H1 (cell line): ENCODE data around the gene SCYL2. TPM values are rescaled to one million over a fixed set of nuclear protein-coding genes. Genes with fewer than 3 reads are reported as not detected.

ENCODE experiments used
- CTCF ChIA-PET: fragments of 300-600 bp; sonication (Branson Sonifier 250); formaldehyde crosslinking; loops from one replicate; lab custom pipeline; 2021; ENCODE audit not compliant: partially characterized antibody; lab: Charles Lee
- POLR2A ChIA-PET: fragments of 300-600 bp; sonication (Branson Sonifier 250); formaldehyde crosslinking; loops from one replicate; lab custom pipeline; 2021; ENCODE audit warnings: inconsistent platforms; ENCODE audit not compliant: partially characterized antibody; lab: Charles Lee
- DNase-seq, 2 experiments: peaks; one replicate each; pipeline versions ENCODE4 v3.0.0 to v3.0.0-alpha.2; 2010 to 2022; ENCODE audit warnings: low spot score in 2 of 2, low read depth in 1 of 2, mixed read lengths in 1 of 2
- FAIRE-seq: peaks from 2 replicates; lab custom pipeline; 2011; peaks lifted over from hg19 to GRCh38; lab: Jason Lieb, UNC
- H2AFZ ChIP-seq: 2 replicates; pipeline ENCODE4 v1.8.1; 2012; ENCODE audit warnings: low read length, inconsistent platforms
- H2AK5ac ChIP-seq: 2 replicates; pipeline ENCODE4 v1.6.1; 2013; ENCODE audit warnings: low read depth, low read length
- H2BK120ac ChIP-seq: replicated peaks from 2 replicates; pipeline ENCODE3; 2013; ENCODE audit warnings: low read depth, low read length, inconsistent platforms
- H2BK12ac ChIP-seq: 2 replicates; pipeline ENCODE4 v1.6.1; 2013; ENCODE audit warnings: low read depth, low read length
- H2BK15ac ChIP-seq: 2 replicates; pipeline ENCODE4 v1.6.1; 2013; ENCODE audit warnings: low read length
- H2BK20ac ChIP-seq: 2 replicates; pipeline ENCODE4 v1.6.1; 2013; ENCODE audit warnings: low read length
- H2BK5ac ChIP-seq: 2 replicates; pipeline ENCODE4 v1.6.1; 2013; ENCODE audit warnings: low read depth, low read length
- H3K14ac ChIP-seq: 2 replicates; pipeline ENCODE4 v1.6.1; 2013; ENCODE audit warnings: inconsistent platforms; ENCODE audit not compliant: insufficient read length
- H3K18ac ChIP-seq: 2 replicates; pipeline ENCODE4 v1.6.1; 2013; ENCODE audit warnings: low read length; ENCODE audit errors: extremely low read depth
- H3K23ac ChIP-seq: 2 replicates; pipeline ENCODE4 v1.6.1; 2013; ENCODE audit warnings: inconsistent platforms; ENCODE audit not compliant: insufficient read length
- H3K23me2 ChIP-seq: 2 replicates; pipeline ENCODE4 v1.6.1; 2013; ENCODE audit warnings: low read depth, low read length
- H3K27ac ChIP-seq: 2 replicates; pipeline ENCODE4 v1.6.1; 2011; ENCODE audit warnings: low read depth, low read length, inconsistent platforms
- H3K27me3 ChIP-seq, 4 experiments: replicated peaks in 1 of 4; 1 replicate in 1 of 4; 2 replicates in 3 of 4; pipeline versions ENCODE4 v1.6.1 to v1.8.1; 2011 to 2013; ENCODE audit warnings: low read length in 3 of 4, mild to moderate bottlenecking in 3 of 4, inconsistent platforms in 2 of 4, mixed read lengths in 2 of 4, moderate library complexity in 1 of 4; ENCODE audit not compliant: control insufficient read depth in 3 of 4, insufficient read depth in 3 of 4; ENCODE audit errors: extremely low read depth in 1 of 4
- H3K36me3 ChIP-seq, 4 experiments: 2 replicates each; pipeline versions ENCODE4 v1.6.1 to v1.8.1; 2011 to 2013; ENCODE audit warnings: mild to moderate bottlenecking in 4 of 4, low read length in 3 of 4, moderate library complexity in 2 of 4, control low read depth in 1 of 4, inconsistent platforms in 1 of 4; ENCODE audit not compliant: insufficient read depth in 4 of 4, control insufficient read depth in 2 of 4
- H3K4ac ChIP-seq: replicated peaks from 2 replicates; pipeline ENCODE3; 2013; ENCODE audit warnings: low read length, low read depth, mixed read lengths, inconsistent platforms; ENCODE audit not compliant: insufficient read length
- H3K4me1 ChIP-seq, 4 experiments: replicated peaks in 1 of 4; 1 replicate in 1 of 4; 2 replicates in 3 of 4; pipeline versions ENCODE4 v1.6.1 to v1.8.1; 2011 to 2013; ENCODE audit warnings: low read length in 3 of 4, inconsistent platforms in 2 of 4, mixed read lengths in 1 of 4; ENCODE audit not compliant: insufficient read depth in 4 of 4, control insufficient read depth in 3 of 4
- H3K4me2 ChIP-seq, 2 experiments: 2 replicates each; pipeline versions ENCODE4 v1.6.1 to v1.8.1; 2011 to 2013; ENCODE audit warnings: low read depth in 2 of 2, low read length in 2 of 2, control low read depth in 1 of 2, inconsistent platforms in 1 of 2, mild to moderate bottlenecking in 1 of 2; ENCODE audit not compliant: insufficient read depth in 1 of 2
- H3K4me3 ChIP-seq, 4 experiments: fragments of 200-600, 300-600 bp in 1 of 4; sonication (generic), shearing (Covaris generic), sonication (Bioruptor Twin) in 1 of 4; 2 replicates each; pipeline versions ENCODE4 v1.5.1 to v1.8.1; 2011 to 2016; ENCODE audit warnings: low read length in 4 of 4, low read depth in 3 of 4, control low read depth in 2 of 4, inconsistent platforms in 2 of 4, mild to moderate bottlenecking in 2 of 4, mixed read lengths in 1 of 4, moderate library complexity in 1 of 4; ENCODE audit not compliant: insufficient read depth in 2 of 4; ENCODE audit errors: extremely low read depth in 1 of 4
- H3K56ac ChIP-seq: replicated peaks from 2 replicates; pipeline ENCODE3; 2013; ENCODE audit warnings: low read depth, mild to moderate bottlenecking, mixed read lengths, low read length, inconsistent platforms; ENCODE audit not compliant: insufficient read length
- H3K79me1 ChIP-seq: 2 replicates; pipeline ENCODE4 v1.6.1; 2013; ENCODE audit warnings: low read depth, low read length, control low read depth
- H3K79me2 ChIP-seq, 2 experiments: 2 replicates each; pipeline versions ENCODE4 v1.6.1 to v1.8.1; 2012 to 2013; ENCODE audit warnings: low read length in 2 of 2, mild to moderate bottlenecking in 2 of 2, inconsistent platforms in 1 of 2; ENCODE audit not compliant: insufficient read depth in 2 of 2, control insufficient read depth in 1 of 2
- H3K9ac ChIP-seq, 4 experiments: replicated peaks in 1 of 4; 1 replicate in 1 of 4; 2 replicates in 3 of 4; pipeline versions ENCODE4 v1.6.1 to v1.8.1; 2011 to 2013; ENCODE audit warnings: low read depth in 3 of 4, low read length in 3 of 4, control low read depth in 2 of 4, mild to moderate bottlenecking in 2 of 4, moderate library complexity in 2 of 4, inconsistent platforms in 1 of 4; ENCODE audit errors: extremely low read depth in 1 of 4
- H3K9me3 ChIP-seq, 2 experiments: 2 replicates each; pipeline versions ENCODE4 v1.6.1 to v1.8.1; 2012 to 2013; ENCODE audit warnings: mild to moderate bottlenecking in 2 of 2, moderate library complexity in 2 of 2, control low read depth in 1 of 2, inconsistent platforms in 1 of 2, low read depth in 1 of 2, low read length in 1 of 2, mixed read lengths in 1 of 2; ENCODE audit not compliant: insufficient read depth in 2 of 2
- H4K20me1 ChIP-seq, 2 experiments: replicated peaks in 1 of 2; 2 replicates each; pipeline versions ENCODE3 to v1.8.1; 2011 to 2013; ENCODE audit warnings: inconsistent platforms in 2 of 2, low read length in 2 of 2, mild to moderate bottlenecking in 1 of 2; ENCODE audit not compliant: insufficient read depth in 2 of 2, control insufficient read depth in 1 of 2
- H4K5ac ChIP-seq: 2 replicates; pipeline ENCODE4 v1.6.1; 2013; ENCODE audit warnings: low read length, low read depth, mixed read lengths, inconsistent platforms; ENCODE audit not compliant: insufficient read length
- H4K8ac ChIP-seq: 2 replicates; pipeline ENCODE4 v1.8.0; 2013; ENCODE audit warnings: mild to moderate bottlenecking, moderate library complexity, low read length, inconsistent platforms; ENCODE audit not compliant: insufficient read depth; ENCODE audit errors: extremely low read depth
- H4K91ac ChIP-seq: replicated peaks from 2 replicates; pipeline ENCODE3; 2013; ENCODE audit warnings: low read length, mixed read lengths, inconsistent platforms; ENCODE audit not compliant: insufficient read length
- CHD1 ChIP-seq: IDR thresholded peaks from 2 replicates; pipeline ENCODE4 v1.6.1; 2012; ENCODE audit warnings: low read depth, low read length, improper control_type of control experiment
- RBBP5 ChIP-seq: IDR thresholded peaks from 2 replicates; pipeline ENCODE4 v1.7.1; 2012; ENCODE audit warnings: low read depth, mild to moderate bottlenecking, inconsistent platforms, low read length, moderate library complexity, borderline replicate concordance
- SP2 ChIP-seq: IDR thresholded peaks from 2 replicates; pipeline ENCODE4 v1.6.1; 2012; ENCODE audit warnings: mild to moderate bottlenecking, low read length, inconsistent platforms
- TEAD4 ChIP-seq: IDR thresholded peaks from 2 replicates; pipeline ENCODE4 v1.6.1; 2012; ENCODE audit warnings: low read depth, low read length, inconsistent platforms, mixed read lengths
- YY1 ChIP-seq: IDR thresholded peaks from 2 replicates; pipeline ENCODE4 v1.6.1; 2011; ENCODE audit warnings: low read depth, mild to moderate bottlenecking, low read length
- WGBS, 2 experiments: shearing (Covaris generic) in 1 of 2; methylation state at CpG; one replicate each; pipeline versions ENCODE4 v1.1.6 to v1.1.7; 2013 to 2015; ENCODE audit warnings: low lambda C conversion rate in 2 of 2, mixed read lengths in 2 of 2, inconsistent platforms in 1 of 2, low coverage in 1 of 2, missing lambda C conversion rate in 1 of 2; ENCODE audit not compliant: insufficient replicate concordance in 2 of 2, insufficient coverage in 1 of 2, insufficient read length in 1 of 2; ENCODE audit errors: extremely low coverage in 1 of 2, missing lambda C conversion rate in 1 of 2; 5-methylcytosine and 5-hydroxymethylcytosine counted together
- polyA plus RNA-seq, 7 experiments: library from polyadenylated mRNA; depleted of rRNA in 3 of 7; stranded (reverse) in 5 of 7; unstranded in 2 of 7; fragments of >200 nt in 5 of 7; fragments of 200-250 nt in 2 of 7; gene quantifications; 1 replicate in 5 of 7; 2 replicates in 1 of 7; 4 replicates in 1 of 7; pipeline versions ENCODE4 v1.2.1 to v1.2.3, GENCODE V29; 2011 to 2013; ENCODE audit warnings: missing spikeins in 2 of 7, mixed read lengths in 2 of 7
- total RNA-seq: library from RNA; stranded (reverse); fragmentation: NEBNext Ultra II Directional; extraction: Animal tissue kit (Norgen Biotek cat#: 25700); gene quantifications from 2 replicates; pipeline ENCODE4 v1.2.1, GENCODE V29; 2021
- TF ChIP-seq, protein P1 (sequence below): IDR thresholded peaks from 2 replicates; pipeline ENCODE4 v1.6.1; 2012; ENCODE audit warnings: inconsistent platforms

Gene SCYL2
- total and polyA plus RNA-seq, 2 of the 8 experiments (the other 6 are each of a cell fraction or from before 2014, with no cell fraction given), result 8.9 to 48.7 TPM

GRCh38 chr12:100251917-100252316 is 15.1 kb upstream of the SCYL2 start:
- DNase-seq (no peak), FAIRE-seq (no peak)
- Histone ChIP-seq H4K91ac (no peak overlapping the region), H3K23ac (no peak overlapping the region), H2BK15ac (no peak overlapping the region), H3K56ac (no peak overlapping the region), H3K79me2 (no peaks in the 10 kb centered on the region), H3K18ac (no peak overlapping the region), H2BK5ac (no peak overlapping the region), H2BK12ac (no peak overlapping the region), H4K20me1 (no peaks in the 10 kb centered on the region), H3K4me3 (no peak overlapping the region), H3K4me2 (no peak overlapping the region), H3K4ac (no peak overlapping the region), H4K5ac (no peak overlapping the region), H3K9ac (no peak overlapping the region), H3K14ac (no peak overlapping the region), H3K23me2 (no peaks in the 10 kb centered on the region), H3K27ac (no peak overlapping the region), H3K79me1 (no peaks in the 10 kb centered on the region), H4K8ac (no peak overlapping the region), H3K4me1 (no peaks in the 10 kb centered on the region), H3K9me3 (no peaks in the 10 kb centered on the region), H2AFZ (no peak overlapping the region), H3K36me3 (no peaks in the 10 kb centered on the region), H3K27me3 (no peaks in the 10 kb centered on the region), H2AK5ac (no peak overlapping the region), H2BK120ac (no peak overlapping the region), H2BK20ac (no peak overlapping the region)
- TF ChIP-seq YY1, result no peak
- TF ChIP-seq, protein P1, sequence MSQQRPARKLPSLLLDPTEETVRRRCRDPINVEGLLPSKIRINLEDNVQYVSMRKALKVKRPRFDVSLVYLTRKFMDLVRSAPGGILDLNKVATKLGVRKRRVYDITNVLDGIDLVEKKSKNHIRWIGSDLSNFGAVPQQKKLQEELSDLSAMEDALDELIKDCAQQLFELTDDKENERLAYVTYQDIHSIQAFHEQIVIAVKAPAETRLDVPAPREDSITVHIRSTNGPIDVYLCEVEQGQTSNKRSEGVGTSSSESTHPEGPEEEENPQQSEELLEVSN, result no peak
- no peak for TF ChIP-seq CHD1
- TF ChIP-seq RBBP5, result no peak
- TF ChIP-seq TEAD4, result no peak
- TF ChIP-seq SP2, result no peak
- POLR2A ChIA-PET, result interaction anchor here (1.0 kb wide), 1 partner anchor 15 kb away, joined by 3 read pairs; the partner anchor contains the start of genes DEPDC4 and SCYL2
- 88% methylated on average over 2 of the region's 2 CpGs; no CpG with 5 or more reads in 1 of the 2 experiments for WGBS, 2 experiments
- CTCF ChIA-PET, result interaction anchor here (0.8 to 1.7 kb wide), 2 partner anchors 17 to 86 kb away, joined by 3 read pairs; no protein-coding TSS in a partner anchor
